HCT116 (cell line): ENCODE measurements around the gene RPS2. TPM values are rescaled to one million over a fixed set of nuclear protein-coding genes. Genes with fewer than 3 reads are reported as not detected.

Source experiments
- ATAC-seq: fragments of 200-7000 bp; cut with Tn5 transposase; 2 replicates; pipeline ENCODE4 v1.9.1; 2020; ENCODE audit warnings: mild to moderate bottlenecking, moderate library complexity
- BruUV-seq: library from RNA; stranded (reverse); fragments of 400-500 nt; replicated peaks from 2 replicates; lab custom pipeline; 2021; lab: Mats Ljungman, UMichigan
- CTCF ChIA-PET: fragments of 300-600 bp; sonication (Branson Sonifier 250); formaldehyde crosslinking; loops from one replicate; lab custom pipeline; 2021; ENCODE audit warnings: antibody characterized with exemption; lab: Charles Lee
- POLR2A ChIA-PET: fragments of 300-600, 350-600 bp; sonication (Branson Sonifier 250); formaldehyde crosslinking; loops from one replicate; lab custom pipeline; 2021; ENCODE audit warnings: antibody characterized with exemption; lab: Charles Lee
- RAD21 ChIA-PET, 2 experiments: fragments of 300-600 bp; sonication (Branson Sonifier 250); formaldehyde crosslinking; loops; one replicate each; lab custom pipeline; 2023; ENCODE audit warnings: low total read pairs in 2 of 2; ENCODE audit not compliant: uncharacterized antibody in 2 of 2, unreplicated experiment in 2 of 2, low non-redundant PET in 1 of 2; lab: Charles Lee
- DNase-seq: peaks from one replicate; pipeline ENCODE4 v3.0.0-alpha.2; 2010; ENCODE audit warnings: low read depth, low spot score
- H2AFZ ChIP-seq: fragments of 200-600 bp; shearing (Covaris generic), sonication (generic); 2 replicates; pipeline ENCODE4 v1.6.1; 2017; ENCODE audit warnings: low read depth, mixed run types, mixed read lengths, antibody characterized with exemption, low read length; ENCODE audit not compliant: poor library complexity, severe bottlenecking
- H3K27ac ChIP-seq: 2 replicates; pipeline ENCODE4 v1.5.1; 2012; ENCODE audit warnings: low read depth, low read length
- H3K27me3 ChIP-seq: fragments of 200-600 bp; sonication (generic); 2 replicates; pipeline ENCODE4 v1.6.1; 2016; ENCODE audit warnings: mixed run types, low read length, mixed read lengths; ENCODE audit not compliant: insufficient read depth
- H3K36me3 ChIP-seq, 2 experiments: fragments of 200-500 bp in 1 of 2; fragments of 200-600 bp in 1 of 2; sonication (Bioruptor generic) in 1 of 2; sonication (generic) in 1 of 2; 2 replicates each; pipeline versions ENCODE4 v1.5.1 to v1.6.1; 2014 to 2016; ENCODE audit warnings: low read length in 2 of 2, inconsistent platforms in 1 of 2, mixed read lengths in 1 of 2, mixed run types in 1 of 2; ENCODE audit not compliant: insufficient read depth in 2 of 2, control insufficient read depth in 1 of 2
- H3K4me1 ChIP-seq, 2 experiments: fragments of 200-600 bp in 1 of 2; sonication (generic) in 1 of 2; 2 replicates each; pipeline versions ENCODE4 v1.5.1 to v1.6.1; 2012 to 2017; ENCODE audit warnings: low read length in 2 of 2, inconsistent platforms in 1 of 2, mild to moderate bottlenecking in 1 of 2, mixed read lengths in 1 of 2, mixed run types in 1 of 2, moderate library complexity in 1 of 2; ENCODE audit not compliant: insufficient read depth in 2 of 2, control insufficient read depth in 1 of 2
- H3K4me2 ChIP-seq: fragments of 200-600 bp; sonication (generic); 2 replicates; pipeline ENCODE4 v1.6.1; 2017; ENCODE audit warnings: mixed run types, low read length, mixed read lengths
- H3K4me3 ChIP-seq, 2 experiments: fragments of 200-600 bp in 1 of 2; sonication (generic) in 1 of 2; replicated peaks in 1 of 2; 2 replicates each; pipeline ENCODE4 v1.5.1; 2011 to 2016; ENCODE audit warnings: low read length in 2 of 2, control low read depth in 1 of 2, low read depth in 1 of 2, mild to moderate bottlenecking in 1 of 2, mixed read lengths in 1 of 2, mixed run types in 1 of 2
- H3K79me2 ChIP-seq: fragments of 200-600 bp; sonication (generic); 2 replicates; pipeline ENCODE4 v1.6.1; 2017; ENCODE audit warnings: mild to moderate bottlenecking, mixed run types, low read length, moderate library complexity, mixed read lengths; ENCODE audit not compliant: insufficient read depth
- H3K9ac ChIP-seq: fragments of 200-600 bp; sonication (generic); 2 replicates; pipeline ENCODE4 v1.6.1; 2016; ENCODE audit warnings: low read length, mixed read lengths
- H3K9me2 ChIP-seq: fragments of 200-600 bp; sonication (generic), shearing (Covaris generic); 2 replicates; pipeline ENCODE4 v1.6.1; 2017; ENCODE audit warnings: mixed run types, mild to moderate bottlenecking, moderate library complexity; ENCODE audit not compliant: insufficient read depth
- H3K9me3 ChIP-seq, 2 experiments: fragments of 200-500 bp in 1 of 2; fragments of 200-600 bp in 1 of 2; sonication (Bioruptor generic) in 1 of 2; sonication (generic) in 1 of 2; 2 replicates each; pipeline ENCODE4 v1.6.1; 2014 to 2017; ENCODE audit warnings: low read length in 2 of 2, mixed read lengths in 2 of 2, inconsistent platforms in 1 of 2, low read depth in 1 of 2, mild to moderate bottlenecking in 1 of 2, mixed run types in 1 of 2, moderate library complexity in 1 of 2; ENCODE audit not compliant: control insufficient read depth in 1 of 2, insufficient read depth in 1 of 2
- H4K20me1 ChIP-seq: fragments of 200-600 bp; sonication (generic), shearing (Covaris generic); 2 replicates; pipeline ENCODE4 v1.6.1; 2017; ENCODE audit warnings: mixed run types, mild to moderate bottlenecking, moderate library complexity; ENCODE audit not compliant: insufficient read depth
- CBX3 ChIP-seq: IDR thresholded peaks from 2 replicates; pipeline ENCODE4 v1.6.1; 2012; ENCODE audit warnings: low read depth
- CTCF ChIP-seq, 3 experiments: fragments of 200-600 bp in 1 of 3; sonication (generic) in 1 of 3; IDR thresholded peaks in 2 of 3; conservative IDR thresholded peaks in 1 of 3; 2 replicates each; pipeline ENCODE4 v1.5.1; 2012 to 2017; ENCODE audit warnings: low read depth in 2 of 3, low read length in 2 of 3, antibody characterized with exemption in 1 of 3, borderline replicate concordance in 1 of 3, control low read depth in 1 of 3, mild to moderate bottlenecking in 1 of 3, mixed read lengths in 1 of 3, mixed run types in 1 of 3, moderate library complexity in 1 of 3; ENCODE audit not compliant: insufficient read depth in 1 of 3
- EZH2phosphoT487 ChIP-seq: fragments of 200-600 bp; IDR thresholded peaks from 2 replicates; pipeline ENCODE4 v1.6.1; 2018; ENCODE audit warnings: antibody characterized with exemption, borderline replicate concordance
- POLR2AphosphoS5 ChIP-seq: IDR thresholded peaks from 2 replicates; pipeline ENCODE4 v1.6.1; 2011; ENCODE audit warnings: mild to moderate bottlenecking, low read depth, low read length, moderate library complexity
- YY1 ChIP-seq: IDR thresholded peaks from 2 replicates; pipeline ENCODE4 v1.6.1; 2011; ENCODE audit warnings: low read length, low read depth, moderate library complexity, mild to moderate bottlenecking; ENCODE audit not compliant: insufficient replicate concordance; ENCODE audit errors: extremely low read depth
- ZBTB33 ChIP-seq: IDR thresholded peaks from 2 replicates; pipeline ENCODE4 v1.6.1; 2011; ENCODE audit warnings: mild to moderate bottlenecking, low read length, moderate library complexity; ENCODE audit not compliant: insufficient replicate concordance; ENCODE audit errors: extremely low read depth
- intact Hi-C: fragments of 100-400 bp; cut with micrococcal nuclease; formaldehyde crosslinking; loops from 2 replicates; pipeline ENCODE4 v1.10.0; 2022
- total RNA-seq: library from RNA; stranded (reverse); gene quantifications from one replicate; pipeline ENCODE4 v1.2.1, GENCODE V29; 2021; ENCODE audit not compliant: unreplicated experiment

Gene RPS2
- total RNA-seq, 1 experiment from 2014 or later, result 6,265 TPM

GRCh38 chr16:1983544-1984346 is 19.1 kb upstream of the RPS2 start, which contains the start of gene GFER:
Gene GFER, plus strand, starts transcription at chr16:1984193. Its CDS starts 26 bp downstream, at chr16:1984219.
- Histone ChIP-seq H4K20me1 (no peaks in the 10 kb centered on the region), H3K4me2 (peak within 1 kb of the TSS; percentile 95), H3K4me1 (peaks cover 45 to 62% of the 10 kb centered on the region in 2 experiments), H3K9me2 (no peaks in the 10 kb centered on the region), H3K79me2 (peaks cover 20% of the 10 kb centered on the region), H2AFZ (no peak within 1 kb of the TSS), H3K9me3 (no peaks in the 10 kb centered on the region), H3K4me3 (peak within 1 kb of the TSS; percentile 84 to 97), H3K36me3 (peaks cover 6 to 14% of the 10 kb centered on the region in 2 experiments; a peak in 2 of 4 replicates), H3K27me3 (no peaks in the 10 kb centered on the region), H3K27ac (peak within 1 kb of the TSS; percentile 84), H3K9ac (peak within 1 kb of the TSS; percentile 96)
- ATAC-seq (peak; percentile 74), DNase-seq (peak; percentile 85)
- BruUV-seq, result no TSS peak
- ChIA-PET POLR2A (interaction anchor here (12.5 kb wide), 1 partner anchor 18 kb away, joined by 104 read pairs; the partner anchor contains the start of genes RNF151 and RPS2), RAD21 (no interaction called here), CTCF (interaction anchor here (0.6 to 1.0 kb wide), 2 partner anchors 19 to 156 kb away, joined by 3 to 4 read pairs; partner anchors contain the start of gene RPS2)
- intact Hi-C loops, result no loop called here
- TF ChIP-seq EZH2phosphoT487 (no peak), YY1 (peak; percentile 98), POLR2AphosphoS5 (peak; percentile 70), ZBTB33 (peak; percentile 74), CBX3 (no peak), CTCF (IDR thresholded peaks at IDR 0.05 in 2 of 3, conservative IDR thresholded peaks at IDR 0.05 in 1 of 3; ENCODE audit: borderline replicate concordance in 1 of 3, insufficient read depth in 1 of 3, low read depth in 2 of 3, low read length in 2 of 3) (peak in 2 of 3 experiments; percentile 14 to 20; a peak in 3 of 6 replicates)
